OCI-M2 (cell line): ENCODE results near the gene ACTG2.
"Not testable (repeated sequence)": the region's sequence is repeated elsewhere in the genome, so short reads cannot be mapped to it uniquely, and the experiment has no call there.

ENCODE experiments used
- DNase-seq: peaks from one replicate; lab custom pipeline; 2025; ENCODE audit not compliant: unreplicated experiment; lab: John Stamatoyannopoulos, UW

ACTG2 gene

DNA sequence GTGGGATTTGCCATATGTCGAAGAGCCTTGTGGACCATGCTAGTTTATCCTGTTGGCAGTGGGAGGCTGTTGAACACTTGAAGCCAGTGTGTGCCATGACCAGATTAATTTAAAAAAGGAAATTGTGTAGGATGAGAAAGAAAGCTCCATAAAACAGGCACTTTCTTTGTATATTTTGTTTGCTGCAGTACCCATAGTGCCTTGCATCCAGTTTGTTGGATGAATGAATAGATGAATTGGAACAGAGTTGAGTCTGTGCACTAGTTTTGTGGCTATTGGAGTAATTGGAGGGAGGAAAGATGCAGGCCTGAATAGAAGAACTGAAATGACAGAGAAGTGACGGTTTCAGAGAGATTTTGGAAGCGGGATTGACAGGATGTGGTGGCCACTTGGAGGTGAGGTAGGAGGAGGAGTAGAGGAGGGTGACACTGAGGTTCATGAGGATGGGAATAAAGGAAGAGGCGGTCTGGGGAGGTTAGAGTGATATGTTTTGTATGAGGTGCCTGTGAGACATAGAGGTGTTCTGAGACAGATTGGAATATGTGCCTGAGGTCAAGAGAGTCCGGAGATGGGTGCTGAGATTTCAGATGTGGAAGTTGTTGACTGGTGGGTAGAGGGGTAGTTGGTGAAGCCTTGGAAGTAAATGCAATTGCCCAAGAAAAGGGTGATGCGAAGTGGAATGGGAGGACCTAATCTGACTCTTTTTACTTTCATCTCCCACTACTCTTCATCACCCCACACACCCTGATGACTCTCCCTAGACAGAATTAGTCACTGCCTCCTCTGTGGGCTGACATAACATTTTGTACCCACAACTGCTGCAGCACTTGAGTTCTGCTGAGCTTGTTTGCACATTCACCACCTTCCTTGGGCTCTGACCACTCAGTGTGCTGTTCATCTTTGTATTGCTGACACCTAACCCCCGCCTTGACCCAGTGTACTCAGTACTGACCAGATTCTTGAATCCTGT, 39.0 kb downstream of the ACTG2 start:
- no peak for DNase-seq

DNA sequence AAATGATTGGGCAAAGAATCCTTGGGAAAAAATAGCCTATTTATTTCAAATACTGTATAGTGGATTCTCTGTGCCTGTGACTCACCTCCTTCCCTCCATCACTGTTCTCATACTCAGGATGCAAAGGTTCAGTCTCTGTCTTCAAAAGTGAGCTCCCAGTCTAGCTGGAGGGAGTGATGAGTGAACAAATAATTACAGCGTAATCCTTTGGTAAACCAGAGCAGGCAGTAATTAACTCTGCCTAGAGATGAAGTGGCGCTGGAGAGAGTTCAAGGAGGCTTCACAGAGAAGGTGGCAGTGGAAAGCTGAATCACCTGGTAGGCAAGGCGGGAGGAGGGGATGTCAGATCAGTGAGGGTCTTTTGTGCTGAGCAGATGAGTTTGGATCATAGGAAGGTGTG, 40.4 kb downstream of the ACTG2 start:
- DNase-seq = no peak

DNA sequence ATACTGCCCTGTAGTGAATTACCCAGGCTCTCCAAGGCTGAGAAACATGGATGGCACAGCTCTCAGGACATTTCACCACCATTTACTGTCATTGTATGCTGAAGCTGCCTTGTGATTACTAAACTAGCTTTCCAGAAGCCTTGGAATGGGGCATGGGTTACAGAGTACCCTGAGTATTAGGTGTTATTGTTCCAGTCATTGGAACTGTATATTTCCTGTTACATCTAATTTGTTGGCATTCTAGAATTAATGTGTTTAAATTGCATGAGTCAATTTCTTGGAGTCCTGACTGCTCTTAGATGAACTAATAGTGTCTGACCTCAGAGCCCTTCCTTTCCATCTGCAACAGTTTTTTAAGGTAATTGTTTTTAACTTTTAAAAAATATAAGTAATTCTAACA, 42.8 kb downstream of the ACTG2 start:
- no peak for DNase-seq

DNA sequence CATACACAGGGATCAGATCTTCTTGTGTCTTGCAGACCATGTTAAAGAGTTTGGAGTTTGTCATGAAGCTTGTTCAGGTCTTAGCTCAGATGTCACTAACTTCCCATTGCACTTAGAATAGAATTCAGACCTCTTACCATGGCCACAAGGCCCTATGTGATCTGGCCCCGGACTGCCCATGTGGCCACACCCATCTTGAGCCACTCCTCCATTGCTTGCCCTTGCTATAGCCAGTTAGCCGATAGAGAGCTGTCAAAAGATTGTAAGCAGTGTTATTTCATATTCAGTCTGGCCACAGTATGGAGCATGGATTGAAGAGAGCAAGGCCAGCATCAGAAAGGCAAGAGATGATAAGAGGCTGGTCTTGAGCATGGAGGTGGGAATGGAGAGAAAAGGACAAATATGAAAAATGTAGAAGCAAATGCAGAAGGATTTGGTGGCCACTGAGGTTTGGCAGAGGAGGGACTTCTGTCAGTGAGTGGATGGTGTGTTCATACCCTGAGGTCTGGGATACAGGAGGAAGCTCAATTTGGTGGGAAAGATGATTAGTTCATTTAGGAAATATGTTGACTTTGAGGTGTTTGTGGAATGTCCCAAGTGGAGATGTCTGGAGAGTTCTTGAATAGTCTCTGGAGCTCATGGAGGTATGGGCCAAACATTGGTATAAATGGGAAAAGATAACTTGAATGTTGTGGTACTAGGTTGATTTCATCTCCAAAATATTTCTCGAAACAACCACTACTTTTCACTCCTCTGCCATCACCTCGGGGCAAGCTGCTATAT, 44.5 kb downstream of the ACTG2 start:
- DNase-seq = no peak

DNA sequence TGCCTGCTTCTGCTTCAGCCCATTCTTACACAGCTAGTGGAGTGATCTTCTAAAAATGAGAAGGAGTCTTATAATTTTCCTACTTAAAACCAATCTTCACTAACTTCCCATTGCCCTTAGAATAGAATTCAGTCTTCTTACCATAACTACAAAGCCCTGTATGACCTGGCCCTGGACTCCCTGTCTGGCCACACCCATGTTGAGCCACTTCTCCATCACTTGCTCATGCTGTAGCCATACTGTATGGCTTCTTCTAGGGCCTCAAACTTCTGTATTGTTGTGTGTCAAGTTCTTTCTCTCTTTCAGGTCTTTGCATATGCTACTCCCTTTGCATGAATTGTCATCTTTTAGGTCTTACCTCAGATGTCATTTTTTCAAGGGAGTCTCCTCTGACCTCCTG, 45.1 kb downstream of the ACTG2 start:
- no peak for DNase-seq

DNA sequence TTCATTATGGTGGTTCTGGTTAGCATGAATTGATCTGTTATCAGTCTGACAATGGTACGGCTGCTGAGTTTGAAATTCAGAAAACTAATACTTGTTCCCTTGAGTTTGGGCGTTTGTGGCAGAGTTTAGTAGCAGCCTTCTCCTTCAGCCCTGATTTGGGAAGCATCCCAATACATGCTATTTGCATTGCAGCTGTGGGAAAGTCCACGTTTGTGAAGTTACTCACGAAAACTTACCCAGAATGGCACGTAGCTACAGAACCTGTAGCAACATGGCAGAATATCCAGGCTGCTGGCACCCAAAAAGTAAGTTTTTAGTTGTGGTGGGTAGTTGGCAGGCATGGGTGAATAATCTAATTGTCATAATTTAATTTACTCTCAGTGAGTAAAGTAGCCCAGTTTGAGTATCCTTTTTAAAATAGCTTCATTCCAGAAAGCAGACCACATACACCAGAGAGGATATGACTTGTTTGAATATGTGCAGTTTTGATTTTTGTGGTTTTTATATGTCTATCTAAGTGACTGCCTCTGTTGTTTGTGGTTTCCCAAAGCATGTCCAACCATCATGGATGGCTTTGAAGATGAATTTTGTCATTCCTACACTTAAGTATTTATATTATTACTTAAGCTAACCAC, 46.0 kb downstream of the ACTG2 start:
- no peak for DNase-seq

DNA sequence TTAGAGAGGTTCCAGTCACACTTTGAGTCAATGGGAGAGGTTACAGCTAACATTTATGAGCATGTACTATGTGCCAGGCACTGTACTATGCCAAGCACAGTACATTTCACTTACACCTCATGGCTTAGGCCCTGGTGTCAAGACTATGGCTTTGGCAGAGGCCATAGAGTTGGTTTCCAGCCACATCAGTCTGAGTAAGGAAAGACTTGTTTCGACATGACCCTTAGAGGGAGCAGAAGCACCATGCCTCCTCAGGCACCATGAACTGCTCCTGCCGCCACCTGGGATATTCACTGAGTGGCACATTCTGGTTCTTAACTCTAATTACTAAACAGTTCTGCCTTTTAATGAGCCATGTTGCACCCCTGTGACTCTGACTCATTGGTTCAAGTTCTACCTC, 46.6 kb downstream of the ACTG2 start:
- no peak for DNase-seq

DNA sequence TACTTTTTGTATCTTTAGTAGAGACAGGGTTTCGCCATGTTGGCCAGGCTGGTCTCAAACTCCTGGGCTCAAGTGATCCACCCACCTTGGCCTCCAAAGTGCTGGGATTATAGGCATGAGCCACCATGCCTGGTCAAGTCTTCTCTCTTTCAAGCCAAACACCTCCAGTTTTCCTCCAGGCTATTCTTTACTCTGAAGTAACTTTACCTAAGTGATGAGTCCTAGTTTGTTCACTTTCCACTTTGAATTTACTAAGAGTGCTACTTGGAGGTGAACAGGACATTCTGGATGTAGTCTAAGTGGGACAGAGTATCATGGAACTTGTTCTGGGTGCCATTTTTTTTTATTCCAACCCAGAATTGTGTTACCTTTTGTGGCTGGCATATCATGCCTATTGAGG, 47.3 kb downstream of the ACTG2 start:
- DNase-seq = not testable (repeated sequence)

DNA sequence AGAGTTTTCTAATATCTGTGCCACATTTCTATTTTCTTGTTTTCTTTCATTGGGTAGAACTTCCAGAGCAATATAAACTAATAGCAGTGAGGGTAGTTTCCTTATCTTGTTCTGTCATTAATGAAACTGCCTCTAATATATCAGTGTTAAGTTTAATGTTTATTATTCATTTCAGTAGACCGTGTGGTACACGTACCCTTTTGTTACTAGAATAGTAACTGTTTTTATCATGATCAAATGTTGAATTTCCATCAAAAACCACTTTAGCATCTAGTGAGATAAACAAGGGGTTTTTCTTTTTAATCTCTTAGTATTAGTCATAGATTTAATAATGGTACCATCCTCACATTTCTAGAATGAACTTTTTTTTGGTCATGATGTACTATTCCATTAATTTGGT, 49.9 kb downstream of the ACTG2 start:
- no peak for DNase-seq

DNA sequence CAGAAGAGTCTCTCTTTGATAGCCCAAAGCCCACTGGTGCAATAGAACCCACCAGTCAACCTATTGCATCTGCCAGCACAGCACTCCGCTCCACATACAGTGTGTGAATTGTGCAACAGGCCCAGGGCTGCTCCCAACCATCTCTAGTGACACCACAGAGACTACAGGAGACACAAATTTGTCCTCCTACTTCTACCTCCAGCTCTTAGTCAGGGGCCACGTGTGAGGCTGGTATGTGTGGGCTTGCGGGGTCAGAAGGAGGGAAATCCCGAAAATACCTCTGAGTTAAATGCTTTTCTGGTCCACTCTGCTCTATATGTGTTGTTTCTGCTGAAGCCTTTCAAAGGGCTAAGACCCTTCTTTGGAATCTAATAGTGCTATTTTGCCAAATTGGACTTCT, 51.9 kb downstream of the ACTG2 start:
- no peak for DNase-seq

DNA sequence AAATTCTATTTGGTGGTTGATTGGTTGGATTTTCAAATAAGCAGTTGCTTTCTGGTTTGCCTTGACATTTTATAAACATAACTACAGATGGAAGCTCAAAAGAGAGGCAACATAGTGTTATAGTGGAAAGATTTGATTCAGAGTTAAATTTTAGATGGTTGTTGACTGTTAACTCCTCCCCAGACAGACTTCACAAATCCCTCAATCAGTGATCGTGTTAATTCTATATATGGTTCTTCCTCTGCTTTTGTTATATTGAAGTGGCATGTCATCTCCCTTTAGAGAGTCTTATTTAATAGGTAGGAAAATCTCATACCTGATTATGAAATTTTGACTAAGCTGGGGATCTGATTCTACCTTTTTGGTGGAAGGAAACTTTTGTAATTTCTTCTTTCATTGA, 53.4 kb downstream of the ACTG2 start:
- DNase-seq = no peak

DNA sequence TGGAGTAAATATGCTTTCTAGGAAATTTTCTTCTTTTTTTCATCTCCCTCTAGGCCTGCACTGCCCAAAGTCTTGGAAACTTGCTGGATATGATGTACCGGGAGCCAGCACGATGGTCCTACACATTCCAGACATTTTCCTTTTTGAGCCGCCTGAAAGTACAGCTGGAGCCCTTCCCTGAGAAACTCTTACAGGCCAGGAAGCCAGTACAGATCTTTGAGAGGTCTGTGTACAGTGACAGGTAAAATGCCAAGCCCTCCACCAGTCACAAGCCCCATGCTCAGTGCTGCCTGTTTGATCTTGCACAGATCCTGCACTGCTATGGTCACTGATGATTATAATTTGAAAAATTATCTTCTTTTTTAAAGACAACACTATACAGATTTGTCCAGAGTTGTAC, 53.9 kb downstream of the ACTG2 start:
- DNase-seq = no peak

DNA sequence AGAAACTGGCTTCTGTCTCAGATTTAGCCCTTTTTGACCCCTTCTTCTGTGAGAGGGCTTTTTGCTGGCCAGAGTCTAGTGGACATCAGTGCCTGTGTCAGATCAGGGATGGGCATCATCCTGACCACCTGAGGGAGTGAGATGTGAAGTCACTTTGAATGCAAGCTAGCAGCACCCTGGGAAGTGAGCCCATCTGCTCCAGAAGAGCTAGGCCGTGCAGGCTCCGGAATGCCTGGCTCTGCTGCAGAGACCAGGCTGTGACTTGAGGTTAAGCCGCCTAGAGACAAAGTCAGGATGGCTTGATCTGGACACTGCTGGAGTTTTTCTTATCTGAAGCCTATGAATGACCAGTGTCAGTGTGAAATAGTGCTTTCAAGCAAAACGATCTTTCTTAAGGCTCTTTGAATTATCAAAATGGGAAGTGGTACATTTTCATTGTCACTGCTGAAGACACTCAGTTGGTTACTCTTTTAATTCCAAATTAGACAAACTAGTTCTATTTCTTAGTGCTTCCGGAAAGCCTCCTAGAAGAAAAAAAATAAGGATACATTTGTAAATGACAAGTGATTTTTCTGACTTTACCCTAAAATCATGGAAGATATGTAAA, 54.7 kb downstream of the ACTG2 start:
- no peak for DNase-seq

DNA sequence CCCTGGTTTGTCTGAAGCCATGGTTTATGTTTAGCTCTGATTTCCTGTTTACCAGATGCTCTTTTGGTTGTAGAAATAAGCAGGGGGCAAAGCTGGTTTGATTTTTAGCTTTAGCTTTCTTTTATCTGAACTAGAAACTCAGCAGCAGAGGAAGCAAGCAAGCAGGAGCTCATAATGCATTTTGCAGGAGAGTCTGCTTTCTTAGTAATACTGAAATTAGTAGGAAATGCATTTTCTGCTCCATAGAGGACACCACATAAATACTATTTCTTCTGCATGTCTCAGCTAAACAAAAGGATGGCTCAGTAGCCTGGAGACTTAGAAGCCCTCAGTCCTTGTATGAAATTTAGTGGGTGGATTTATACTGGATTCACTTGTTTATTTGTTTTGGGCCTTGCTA, 57.0 kb downstream of the ACTG2 start:
- no peak for DNase-seq

DNA sequence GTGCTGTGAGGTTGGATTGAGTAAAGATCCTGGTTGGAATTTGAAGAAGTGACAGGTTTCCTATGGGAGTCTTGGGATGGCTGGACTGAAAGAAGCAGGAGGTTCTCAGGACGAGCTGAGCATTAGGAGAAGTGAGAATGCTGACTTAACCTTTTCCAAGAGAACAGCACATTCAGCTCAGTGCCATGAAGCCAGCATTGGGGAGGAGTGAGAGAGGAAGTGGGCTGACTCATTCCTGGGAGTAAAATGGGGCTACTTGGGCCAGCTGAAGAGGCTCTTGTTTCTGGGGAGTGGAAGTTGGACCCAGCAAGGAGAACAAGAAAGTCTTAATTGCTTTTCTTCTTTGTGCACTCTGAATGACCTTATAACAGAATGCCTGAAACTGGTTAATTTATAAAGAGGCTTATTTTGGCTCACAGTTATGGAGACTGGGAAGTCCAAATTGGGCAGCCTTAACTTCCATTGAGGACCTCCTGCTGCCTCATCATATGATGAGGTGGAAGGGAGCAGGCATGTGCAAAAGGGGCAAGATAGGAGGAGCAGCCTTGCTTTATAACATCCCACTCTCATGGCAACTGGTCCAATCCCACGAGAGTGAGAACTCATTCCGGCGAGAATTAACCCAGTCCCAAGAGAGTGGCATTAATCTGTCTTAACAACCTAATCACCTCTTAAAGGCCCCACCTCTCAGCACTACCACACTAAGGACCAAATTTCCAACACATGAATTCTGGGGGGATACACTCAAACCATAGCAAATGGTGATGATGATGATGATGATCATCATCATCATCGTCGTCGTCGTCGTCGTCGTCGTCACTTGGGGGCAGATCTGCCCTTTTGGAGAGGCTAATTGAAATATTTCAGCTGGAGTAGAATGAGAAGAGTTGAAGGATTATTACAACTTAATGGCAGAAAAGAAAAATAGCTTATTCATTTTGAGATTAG, 60.0 kb downstream of the ACTG2 start:
- DNase-seq = no peak

DNA sequence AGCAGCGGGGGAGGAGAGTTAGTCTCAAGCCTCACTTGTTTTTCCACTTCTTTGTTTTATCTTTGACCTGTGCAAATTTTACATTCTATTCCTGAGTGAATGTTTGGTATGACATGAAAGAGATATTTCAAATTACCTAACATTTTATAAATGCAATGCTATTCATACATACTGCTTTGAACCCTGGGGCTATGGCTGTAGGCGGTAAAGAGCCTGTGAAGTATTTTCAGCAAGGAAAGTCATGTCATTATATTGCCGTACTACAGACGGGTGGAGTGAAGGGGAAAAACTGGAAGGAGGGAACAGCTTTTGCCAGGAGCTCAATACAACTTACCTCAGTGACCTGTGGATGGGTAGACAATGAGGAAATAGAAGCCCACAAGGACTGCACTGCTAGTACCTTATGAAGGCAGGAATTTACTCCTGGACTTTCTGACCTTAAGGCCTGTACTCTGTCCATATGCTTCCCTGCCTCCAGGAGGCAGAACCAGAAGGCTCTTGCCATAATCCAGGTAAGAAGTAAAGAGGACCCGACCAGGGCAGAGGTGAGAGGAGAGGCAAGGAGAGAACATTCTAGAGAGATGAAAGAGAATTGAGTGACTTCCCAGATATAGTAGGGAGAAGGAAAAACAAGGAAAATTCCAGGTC, 63.5 kb downstream of the ACTG2 start:
- DNase-seq = no peak

DNA sequence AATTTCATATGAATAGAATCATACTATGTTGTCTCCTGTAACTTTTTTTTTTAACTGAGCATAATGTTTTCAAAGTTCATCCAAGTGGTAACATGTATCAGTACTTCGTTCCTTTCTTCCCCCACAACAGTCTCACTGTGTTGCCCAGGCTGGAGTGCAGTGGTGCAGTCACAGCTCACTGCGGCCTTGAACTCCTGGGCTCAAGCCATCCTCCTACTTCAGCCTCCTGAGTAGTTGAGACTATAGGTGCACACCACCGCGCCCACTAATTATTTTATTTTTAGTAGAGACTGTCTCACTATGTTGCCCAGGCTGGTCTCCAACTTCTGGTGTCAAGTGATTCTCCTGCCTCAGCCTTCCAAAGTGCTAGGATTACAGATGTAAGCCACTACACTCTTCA, 68.5 kb downstream of the ACTG2 start:
- DNase-seq = no peak

DNA sequence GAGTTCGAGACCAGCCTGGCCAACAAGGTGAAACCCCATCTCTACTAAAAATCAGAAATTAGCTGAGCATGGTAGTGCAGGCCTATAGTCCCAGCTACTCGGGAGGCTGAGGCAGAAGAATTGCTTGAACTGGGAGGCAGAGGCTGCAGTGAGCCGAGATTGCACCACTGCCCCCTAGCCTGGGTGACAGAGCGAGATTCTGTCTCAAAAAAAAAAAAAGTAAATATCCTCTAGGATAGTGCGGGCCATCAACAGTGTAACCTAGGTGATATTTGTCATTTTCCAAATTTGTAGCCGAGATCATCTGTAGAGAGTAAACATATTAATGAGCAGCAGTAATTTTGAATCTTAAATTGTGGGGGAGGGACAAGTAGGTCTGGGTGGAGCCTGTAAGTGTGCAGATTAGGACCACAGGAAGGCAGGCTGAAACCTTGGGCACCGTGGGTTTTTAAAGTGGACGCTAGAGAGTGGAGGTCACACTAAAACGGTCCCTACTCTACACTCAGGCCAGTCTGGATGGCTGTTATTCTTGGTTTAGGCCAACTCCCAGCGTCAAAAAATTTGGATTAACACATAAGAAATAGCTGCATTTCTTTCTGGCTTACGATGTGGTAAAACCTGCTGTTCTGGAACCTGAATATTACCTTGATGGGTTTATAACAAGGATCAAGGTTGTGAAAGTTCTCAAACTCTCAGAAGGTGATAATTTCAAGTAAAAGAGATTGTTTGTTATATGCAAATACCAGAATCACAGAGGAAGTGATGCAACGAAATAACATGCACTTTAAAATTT, 69.2 kb downstream of the ACTG2 start:
- DNase-seq = no peak

DNA sequence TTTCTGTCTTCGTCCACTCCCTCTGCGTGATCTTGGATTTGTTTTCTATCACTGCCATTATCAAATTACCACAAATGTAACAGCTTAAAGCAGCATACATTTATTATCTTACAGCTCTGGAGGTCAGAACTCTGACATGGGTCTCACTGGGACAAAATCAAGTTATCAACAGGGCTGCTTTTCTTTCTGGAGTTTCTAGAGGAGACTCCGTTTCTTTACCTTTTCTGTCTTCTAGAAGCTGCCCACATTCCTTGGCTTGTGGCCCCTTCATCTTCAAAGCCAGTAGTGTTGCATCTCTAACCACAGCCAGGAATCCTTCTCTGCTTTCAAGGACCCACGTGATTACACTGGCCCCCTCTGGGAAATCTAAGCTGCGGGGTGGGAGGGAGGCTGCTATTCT, 70.0 kb downstream of the ACTG2 start:
- DNase-seq = no peak
